Colonic mucosa (tissue), 4 donors: ENCODE data around the gene CCDC102B. TPM values are rescaled to one million over a fixed set of nuclear protein-coding genes. Genes with fewer than 3 reads are reported as not detected.
"Not testable (repeated sequence)": the region's sequence is repeated elsewhere in the genome, so short reads cannot be mapped to it uniquely, and the experiment has no call there.

Experiments
- DNase-seq: peaks from one replicate; pipeline ENCODE4 v3.0.0-alpha.2; 2020
- H3K27ac ChIP-seq: fragments of 200-600 bp; one replicate; pipeline ENCODE4 v1.8.0; 2021
- H3K27me3 ChIP-seq: fragments of 200-600 bp; one replicate; pipeline ENCODE4 v1.8.0; 2021
- H3K36me3 ChIP-seq: fragments of 200-600 bp; one replicate; pipeline ENCODE4 v1.8.0; 2021
- H3K4me1 ChIP-seq: fragments of 200-600 bp; one replicate; pipeline ENCODE4 v1.8.0; 2021; ENCODE audit warnings: mild to moderate bottlenecking
- H3K4me3 ChIP-seq: fragments of 200-600 bp; one replicate; pipeline ENCODE4 v1.8.0; 2021
- H3K9ac ChIP-seq, 2 donors: one replicate each; pipeline ENCODE4 v1.7.0; 2013; ENCODE audit warnings: control low read depth in 2 of 2, low read depth in 2 of 2, low read length in 2 of 2
- H3K9me3 ChIP-seq: fragments of 200-600 bp; one replicate; pipeline ENCODE4 v1.8.0; 2021
- CTCF ChIP-seq: fragments of 200-600 bp; IDR thresholded peaks from one replicate; pipeline ENCODE4 v1.8.0; 2022; ENCODE audit warnings: antibody characterized with exemption, mild to moderate bottlenecking
- intact Hi-C: fragments of 100-400 bp; cut with DNase I; formaldehyde crosslinking; loops from one replicate; pipeline ENCODE4 v1.14.1; 2022
- total RNA-seq, 2 donors: library from RNA; stranded (reverse); fragmentation: NEBNext Ultra II Directional in 1 of 2; extraction: Animal tissue kit (Norgen Biotek cat#: 25700) in 1 of 2; gene quantifications; one replicate each; pipeline ENCODE4 v1.2.1, GENCODE V29; 2021
- donor health status: healthy.
- donor health status: DM: no; HTN: no; CAD: no.
- donor health status: DM: no; HTN: no; CAD: no.

The CCDC102B gene
- total RNA-seq, 2 donors from 2014 or later: 1.7 to 3.3 TPM

GRCh38 chr18:69002233-69002632 is 204.4 kb downstream of the CCDC102B start:
- intact Hi-C loops: no loop called here
- H3K4me1 ChIP-seq: no peaks in the 10 kb centered on the region
- no peaks in the 10 kb centered on the region for H3K27me3 ChIP-seq
- H3K9ac ChIP-seq: no peak overlapping the region
- no peaks in the 10 kb centered on the region for H3K36me3 ChIP-seq
- H3K27ac ChIP-seq: no peak overlapping the region
- no peak overlapping the region for H3K4me3 ChIP-seq
- DNase-seq: no peak
- TF ChIP-seq CTCF: no peak
- no peaks in the 10 kb centered on the region for H3K9me3 ChIP-seq

- H3K4me3 ChIP-seq, H3K27ac ChIP-seq, H3K9me3 ChIP-seq, intact Hi-C loops, H3K27me3 ChIP-seq, H3K4me1 ChIP-seq, H3K36me3 ChIP-seq, H3K9ac ChIP-seq, DNase-seq: not testable (repeated sequence)
Measured at GRCh38 chr18:69006212-69006611, 208.3 kb downstream of the CCDC102B start.

- intact Hi-C loops: no loop called here
- no peak for DNase-seq
Measured at GRCh38 chr18:69008538-69008937, 210.7 kb downstream of the CCDC102B start.

GRCh38 chr18:69021211-69021805 is 223.4 kb downstream of the CCDC102B start:
- Histone ChIP-seq H3K9ac (no peak overlapping the region), H3K36me3 (no peaks in the 10 kb centered on the region), H3K9me3 (no peaks in the 10 kb centered on the region), H3K27me3 (no peaks in the 10 kb centered on the region), H3K27ac (no peak overlapping the region), H3K4me1 (no peaks in the 10 kb centered on the region), H3K4me3 (no peak overlapping the region)
- DNase-seq: no peak
- intact Hi-C loops: no loop called here
- no peak for TF ChIP-seq CTCF

More at GRCh38 chr18:69008538-69008937, 210.7 kb downstream of the CCDC102B start:
- no peak for TF ChIP-seq CTCF
- no peaks in the 10 kb centered on the region for H3K4me1 ChIP-seq
- H3K4me3 ChIP-seq: no peak overlapping the region
- H3K27ac ChIP-seq: no peak overlapping the region
- no peaks in the 10 kb centered on the region for H3K27me3 ChIP-seq
- no peak overlapping the region for H3K9ac ChIP-seq
- no peaks in the 10 kb centered on the region for H3K9me3 ChIP-seq
- H3K36me3 ChIP-seq: no peaks in the 10 kb centered on the region

GRCh38 chr18:69022426-69022825 is 224.5 kb downstream of the CCDC102B start:
- Histone ChIP-seq H3K9me3 (no peaks in the 10 kb centered on the region), H3K4me1 (no peaks in the 10 kb centered on the region), H3K36me3 (no peaks in the 10 kb centered on the region), H3K4me3 (no peak overlapping the region), H3K27ac (no peak overlapping the region), H3K9ac (no peak overlapping the region), H3K27me3 (no peaks in the 10 kb centered on the region)
- DNase-seq: no peak
- intact Hi-C loops: no loop called here
- TF ChIP-seq CTCF: no peak

GRCh38 chr18:69031571-69031970 is 233.7 kb downstream of the CCDC102B start:
- Histone ChIP-seq H3K36me3 (no peaks in the 10 kb centered on the region), H3K27me3 (no peaks in the 10 kb centered on the region), H3K9ac (no peak overlapping the region), H3K4me3 (no peak overlapping the region), H3K27ac (no peak overlapping the region), H3K4me1 (no peaks in the 10 kb centered on the region), H3K9me3 (no peaks in the 10 kb centered on the region)
- intact Hi-C loops: no loop called here
- TF ChIP-seq CTCF: no peak
- no peak for DNase-seq
